Kidney (tissue), 14 donors: ENCODE measurements around the gene PPP1R27. TPM values are rescaled to one million over a fixed set of nuclear protein-coding genes. Genes with fewer than 3 reads are reported as not detected.

Experiments
- DNase-seq, 5 donors: peaks; one replicate each; pipeline ENCODE4 v3.0.0-alpha.2; 2013 to 2020
- FAIRE-seq: peaks from 2 replicates; lab custom pipeline; 2012; peaks lifted over from hg19 to GRCh38; lab: Jason Lieb, UNC
- H3K27ac ChIP-seq, 2 donors: one replicate each; pipeline ENCODE4 v1.7.0; 2013; ENCODE audit warnings: low read depth in 2 of 2, low read length in 2 of 2, inconsistent platforms in 1 of 2
- H3K27me3 ChIP-seq: one replicate; pipeline ENCODE4 v1.7.1; 2013; ENCODE audit warnings: low read length, inconsistent platforms; ENCODE audit not compliant: control insufficient read depth, insufficient read depth
- H3K36me3 ChIP-seq, 3 donors: one replicate each; pipeline versions ENCODE4 v1.7.0 to v1.7.1; 2013; ENCODE audit warnings: low read length in 3 of 3, control low read depth in 1 of 3, inconsistent platforms in 1 of 3; ENCODE audit not compliant: insufficient read depth in 3 of 3, control insufficient read depth in 2 of 3
- H3K4me1 ChIP-seq, 3 donors: one replicate each; pipeline versions ENCODE4 v1.7.0 to v1.7.1; 2013; ENCODE audit warnings: low read length in 3 of 3, inconsistent platforms in 1 of 3, low read depth in 1 of 3; ENCODE audit not compliant: control insufficient read depth in 2 of 3, insufficient read depth in 2 of 3
- H3K4me3 ChIP-seq, 3 donors: one replicate each; pipeline versions ENCODE4 v1.7.0 to v1.8.1; 2013; ENCODE audit warnings: low read length in 3 of 3, control low read depth in 1 of 3, inconsistent platforms in 1 of 3
- H3K9ac ChIP-seq, 3 donors: one replicate each; pipeline versions ENCODE4 v1.7.0 to v1.7.1; 2013; ENCODE audit warnings: low read length in 3 of 3, control low read depth in 1 of 3, inconsistent platforms in 1 of 3
- H3K9me3 ChIP-seq, 3 donors: one replicate each; pipeline versions ENCODE4 v1.7.0 to v1.7.1; 2013; ENCODE audit warnings: low read length in 3 of 3, control low read depth in 1 of 3, inconsistent platforms in 1 of 3; ENCODE audit not compliant: control insufficient read depth in 2 of 3, insufficient read depth in 1 of 3
- intact Hi-C: fragments of 100-400 bp; cut with DNase I; formaldehyde crosslinking; loops from one replicate; pipeline ENCODE4 v1.11.1; 2022
- polyA plus RNA-seq: library from polyadenylated mRNA; stranded (reverse); fragments of 350-450 nt; fragmentation: Illumina TruSeq; extraction: RNeasy Lipid Tissue Mini Kit (QIAGEN cat#74804); gene quantifications from one replicate; pipeline ENCODE4 v1.2.3, GENCODE V29; 2014; ENCODE audit warnings: low read depth, low replicate concordance; ENCODE audit not compliant: insufficient read depth
- total RNA-seq: library from RNA; stranded (reverse); fragmentation: NEBNext Ultra II Directional; extraction: Animal tissue kit (Norgen Biotek cat#: 25700); gene quantifications from one replicate; pipeline ENCODE4 v1.2.1, GENCODE V29; 2021
- TF ChIP-seq, protein P1 (sequence below): IDR thresholded peaks from 3 replicates; pipeline ENCODE4 v1.5.1; 2012; ENCODE audit warnings: mild to moderate bottlenecking, moderate library complexity, borderline replicate concordance; ENCODE audit not compliant: insufficient read depth; ENCODE audit errors: extremely low read depth
- donor health status: control.
- donor health status: control.
- donor health status: control.
- donor health status: control.
- donor health status: control.
- donor health status: DM: yes; HTN: yes; CAD: no.
- donor health status: Normal renal cell carcinoma (clear cell type).

The PPP1R27 gene
- total and polyA plus RNA-seq, 2 donors from 2014 or later = not detected

DNA sequence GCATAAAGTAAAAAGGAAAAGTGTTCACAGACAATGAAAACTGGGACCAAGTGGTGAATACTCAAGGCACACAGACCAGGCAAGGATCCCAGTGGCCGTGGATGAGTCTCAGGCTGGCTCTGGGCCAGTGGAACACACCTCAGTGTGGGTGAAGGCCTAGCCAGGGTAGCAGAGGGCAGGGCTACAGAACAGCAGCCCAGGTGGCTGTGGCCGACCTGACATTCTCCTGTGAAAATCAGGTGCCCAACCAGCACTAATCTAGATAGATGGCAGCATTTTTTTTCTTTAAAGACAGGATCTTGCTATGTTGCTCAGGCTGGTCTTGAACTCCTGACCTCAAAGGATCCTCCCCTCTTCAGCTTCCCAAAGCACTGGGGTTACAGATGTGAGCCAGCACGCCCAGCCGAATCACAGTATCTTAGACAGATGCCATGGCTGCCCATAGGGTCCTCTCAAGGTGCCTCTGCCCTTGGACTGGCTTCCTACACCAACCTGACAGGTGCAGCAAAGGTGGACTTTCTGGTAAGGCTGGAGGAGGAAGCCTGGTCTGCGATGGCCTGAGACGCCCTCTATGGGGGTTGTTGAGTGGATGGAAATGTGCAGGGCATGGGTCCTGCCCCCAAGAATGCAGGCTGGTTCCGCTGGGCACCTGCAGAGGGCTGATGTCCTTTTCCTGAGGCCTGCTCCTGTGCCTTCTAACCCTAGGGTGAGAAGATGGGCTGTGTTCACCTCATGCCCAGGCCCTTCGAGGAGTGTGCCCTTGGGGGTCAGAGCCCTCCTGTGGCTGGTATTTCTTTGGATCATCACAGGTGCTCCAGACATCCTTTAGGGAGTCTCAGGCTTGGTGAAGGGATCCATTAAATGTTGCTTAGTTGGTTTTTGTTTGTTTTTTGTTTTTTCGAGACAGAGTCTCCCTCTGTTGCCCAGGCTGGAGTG, 29.3 kb upstream of the PPP1R27 start:
- Histone ChIP-seq H3K27ac (no peak overlapping the region), H3K27me3 (no peaks in the 10 kb centered on the region), H3K4me1 (peaks cover 0 to 45% (median 36%) of the 10 kb centered on the region in 3 donors), H3K36me3 (peaks cover 0 to 3% (median 0%) of the 10 kb centered on the region in 3 donors), H3K9ac (no peak overlapping the region), H3K4me3 (no peak overlapping the region), H3K9me3 (no peaks in the 10 kb centered on the region)
- TF ChIP-seq, protein P1, sequence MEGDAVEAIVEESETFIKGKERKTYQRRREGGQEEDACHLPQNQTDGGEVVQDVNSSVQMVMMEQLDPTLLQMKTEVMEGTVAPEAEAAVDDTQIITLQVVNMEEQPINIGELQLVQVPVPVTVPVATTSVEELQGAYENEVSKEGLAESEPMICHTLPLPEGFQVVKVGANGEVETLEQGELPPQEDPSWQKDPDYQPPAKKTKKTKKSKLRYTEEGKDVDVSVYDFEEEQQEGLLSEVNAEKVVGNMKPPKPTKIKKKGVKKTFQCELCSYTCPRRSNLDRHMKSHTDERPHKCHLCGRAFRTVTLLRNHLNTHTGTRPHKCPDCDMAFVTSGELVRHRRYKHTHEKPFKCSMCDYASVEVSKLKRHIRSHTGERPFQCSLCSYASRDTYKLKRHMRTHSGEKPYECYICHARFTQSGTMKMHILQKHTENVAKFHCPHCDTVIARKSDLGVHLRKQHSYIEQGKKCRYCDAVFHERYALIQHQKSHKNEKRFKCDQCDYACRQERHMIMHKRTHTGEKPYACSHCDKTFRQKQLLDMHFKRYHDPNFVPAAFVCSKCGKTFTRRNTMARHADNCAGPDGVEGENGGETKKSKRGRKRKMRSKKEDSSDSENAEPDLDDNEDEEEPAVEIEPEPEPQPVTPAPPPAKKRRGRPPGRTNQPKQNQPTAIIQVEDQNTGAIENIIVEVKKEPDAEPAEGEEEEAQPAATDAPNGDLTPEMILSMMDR = no peak
- intact Hi-C loops = no loop called here
- FAIRE-seq (no peak), DNase-seq (no peak)

DNA sequence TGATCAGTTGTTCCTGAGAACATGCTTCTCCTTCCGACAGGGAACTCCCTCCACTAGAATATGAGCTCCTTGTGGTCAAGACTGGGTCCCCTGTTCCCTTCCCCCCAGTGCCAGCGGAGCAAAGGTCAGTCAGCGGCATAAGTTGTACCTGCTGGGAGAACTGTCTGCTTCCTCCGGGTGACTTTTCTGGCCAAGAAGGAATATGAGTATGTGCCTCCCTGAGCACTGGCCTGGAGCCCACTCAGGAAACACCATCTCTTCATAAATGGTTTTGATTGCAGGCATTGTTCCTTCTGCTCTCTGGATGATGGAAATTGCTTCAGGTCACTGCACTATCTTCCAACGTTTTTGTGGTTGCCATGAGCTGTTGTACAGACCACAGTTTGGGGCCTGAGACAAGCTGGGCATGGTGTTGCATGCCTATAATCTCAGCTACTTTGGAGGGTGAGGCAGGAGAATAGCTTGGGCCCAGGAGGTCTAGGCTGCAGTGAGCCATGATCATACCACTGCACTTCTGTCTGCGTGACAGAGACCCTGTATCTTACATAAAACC, 28.3 kb upstream of the PPP1R27 start:
- Histone ChIP-seq H3K9ac (no peak overlapping the region), H3K36me3 (peaks cover 0 to 5% (median 4%) of the 10 kb centered on the region in 3 donors), H3K4me1 (peaks cover 0 to 51% (median 38%) of the 10 kb centered on the region in 3 donors), H3K27me3 (no peaks in the 10 kb centered on the region), H3K9me3 (no peaks in the 10 kb centered on the region), H3K4me3 (no peak overlapping the region), H3K27ac (peak overlapping the region in 1 of 2 donors; percentile 41)
- intact Hi-C loops = no loop called here
- FAIRE-seq (no peak), DNase-seq (no peak)
- TF ChIP-seq, protein P1 = no peak

GRCh38 chr17:81860756-81861568, 26.1 kb upstream of the PPP1R27 start:
- intact Hi-C loops = no loop called here
- H3K9me3 ChIP-seq = no peaks in the 10 kb centered on the region
- TF ChIP-seq, protein P1 = peak; percentile 1
- H3K27me3 ChIP-seq = no peaks in the 10 kb centered on the region
- peak overlapping the region; percentile 66 to 78 (median 76) for H3K4me3 ChIP-seq
- peak overlapping the region; percentile 92 to 98 for H3K27ac ChIP-seq
- peaks cover 2 to 15% (median 10%) of the 10 kb centered on the region in 3 donors for H3K36me3 ChIP-seq
- DNase-seq (peak; percentile 100), FAIRE-seq (peak; percentile 94)
- peak overlapping the region; percentile 61 to 88 (median 62) for H3K9ac ChIP-seq
- peaks cover 0 to 35% (median 18%) of the 10 kb centered on the region in 3 donors for H3K4me1 ChIP-seq
